ENCODE data around the gene PTPRK.

PTPRK gene

GRCh38 chr6:128379577-128379976 is 140.8 kb downstream of the PTPRK start:
- no peak for DNase-seq

GRCh38 chr6:128376952-128377503 is 143.4 kb downstream of the PTPRK start:
- no peak for DNase-seq

GRCh38 chr6:128371136-128371535 is 149.3 kb downstream of the PTPRK start:
- no peak for DNase-seq

- DNase-seq = no peak
Measured at GRCh38 chr6:128370072-128370471, 150.3 kb downstream of the PTPRK start.

- no peak for DNase-seq
Measured at GRCh38 chr6:128368213-128368944, 152.0 kb downstream of the PTPRK start.

GRCh38 chr6:128367437-128367836 is 153.0 kb downstream of the PTPRK start:
- no peak for DNase-seq

GRCh38 chr6:128365520-128366160 is 154.8 kb downstream of the PTPRK start:
- DNase-seq = no peak

- DNase-seq = no peak
Measured at GRCh38 chr6:128364766-128365519, 155.5 kb downstream of the PTPRK start.

- no peak for DNase-seq
Measured at GRCh38 chr6:128363020-128363813, 157.2 kb downstream of the PTPRK start.

GRCh38 chr6:128361378-128361777 is 159.0 kb downstream of the PTPRK start:
- DNase-seq = no peak

- no peak for DNase-seq
Measured at GRCh38 chr6:128358244-128358776, 162.1 kb downstream of the PTPRK start.

GRCh38 chr6:128357392-128358130 is 162.8 kb downstream of the PTPRK start:
- no peak for DNase-seq

GRCh38 chr6:128352366-128352765 is 168.0 kb downstream of the PTPRK start:
- DNase-seq = no peak

- no peak for DNase-seq
Measured at GRCh38 chr6:128351255-128351514, 169.2 kb downstream of the PTPRK start.

- no peak for DNase-seq
Measured at GRCh38 chr6:128350416-128351254, 169.8 kb downstream of the PTPRK start.

- no peak for DNase-seq
Measured at GRCh38 chr6:128347123-128347522, 173.3 kb downstream of the PTPRK start.

GRCh38 chr6:128346569-128346968 is 173.8 kb downstream of the PTPRK start:
- no peak for DNase-seq

- no peak for DNase-seq
Measured at GRCh38 chr6:128345278-128345677, 175.1 kb downstream of the PTPRK start.

GRCh38 chr6:128343706-128344105 is 176.7 kb downstream of the PTPRK start:
- DNase-seq = no peak

GRCh38 chr6:128339635-128340450 is 180.6 kb downstream of the PTPRK start:
- DNase-seq = no peak

All from hematopoietic multipotent progenitor cell treated with erythropoietin and hydrocortisone succinate and interleukin-3 and kit ligand, for 6 days (in vitro differentiated cells).